Cerebellar nuclear complex (tissue), 1 donor: ENCODE measurements around the gene UMAD1.

Source experiments
- DNase-seq, 2 experiments: peaks; one replicate each; lab custom pipeline; 2025; lab: John Stamatoyannopoulos, UW

The UMAD1 gene

GRCh38 chr7:7922684-7923385 lies 282.3 kb downstream of the UMAD1 start:
- DNase-seq: no peak

- no peak for DNase-seq
Observed at GRCh38 chr7:7923818-7924217, 283.3 kb downstream of the UMAD1 start.

GRCh38 chr7:7924303-7924702 lies 283.8 kb downstream of the UMAD1 start:
- no peak for DNase-seq
